ENCODE results near the gene CHRNE.

The CHRNE gene

GRCh38 chr17:4854111-4854681 lies 48.7 kb downstream of the CHRNE start:
- DNase-seq (ENCODE audit: low read depth in 2 of 2) = peak in 1 of 2 experiments; percentile 44

GRCh38 chr17:4853208-4853671 lies 49.7 kb downstream of the CHRNE start:
- no peak for DNase-seq (ENCODE audit: low read depth in 2 of 2)

- DNase-seq (ENCODE audit: low read depth in 2 of 2) = peak in 1 of 2 experiments; percentile 45
These were observed 50.2 kb downstream of the CHRNE start for GRCh38 chr17:4852567-4853207.

GRCh38 chr17:4851084-4851483 lies 51.8 kb downstream of the CHRNE start:
- no peak for DNase-seq (ENCODE audit: low read depth in 2 of 2)

- DNase-seq (ENCODE audit: low read depth in 2 of 2) = no peak
These were observed 52.7 kb downstream of the CHRNE start for GRCh38 chr17:4850246-4850645.

- DNase-seq (ENCODE audit: low read depth in 2 of 2) = no peak
These were observed 53.8 kb downstream of the CHRNE start for GRCh38 chr17:4849011-4849536.

Data from fibroblast of skin of left quadriceps (primary cell).